Fibroblast of lung (primary cell): ENCODE data around the gene MTG2. TPM values are rescaled to one million over a fixed set of nuclear protein-coding genes. Genes with fewer than 3 reads are reported as not detected.

Source experiments
- DNase-seq, 2 donors: peaks; one replicate each; pipeline versions ENCODE4 v3.0.0 to v3.0.0-alpha.2; 2010; ENCODE audit warnings: low read depth in 2 of 2
- H2AFZ ChIP-seq: 2 replicates; pipeline ENCODE4 v1.5.1; 2012; ENCODE audit warnings: low read length, control low read depth, inconsistent platforms
- H3K27ac ChIP-seq: 2 replicates; pipeline ENCODE4 v1.5.1; 2011; ENCODE audit warnings: low read length, control low read depth; ENCODE audit not compliant: insufficient read depth
- H3K27me3 ChIP-seq: 2 replicates; pipeline ENCODE4 v1.5.1; 2011; ENCODE audit warnings: mild to moderate bottlenecking, low read length; ENCODE audit not compliant: control insufficient read depth, insufficient read depth
- H3K36me3 ChIP-seq: 2 replicates; pipeline ENCODE4 v1.5.1; 2011; ENCODE audit warnings: low read length; ENCODE audit not compliant: control insufficient read depth, insufficient read depth
- H3K4me1 ChIP-seq: 2 replicates; pipeline ENCODE4 v1.5.1; 2011; ENCODE audit warnings: low read length; ENCODE audit not compliant: control insufficient read depth, insufficient read depth; ENCODE audit errors: extremely low read depth
- H3K4me2 ChIP-seq: 2 replicates; pipeline ENCODE4 v1.5.1; 2011; ENCODE audit warnings: low read length, control low read depth; ENCODE audit not compliant: insufficient read depth; ENCODE audit errors: extremely low read depth
- H3K4me3 ChIP-seq, 4 experiments: fragments of 200-600 bp in 1 of 4; sonication (generic) in 1 of 4; replicated peaks in 1 of 4; 2 replicates each; pipeline ENCODE4 v1.5.1; 2011 to 2016; ENCODE audit warnings: low read length in 4 of 4, low read depth in 3 of 4, mild to moderate bottlenecking in 3 of 4, control low read depth in 2 of 4, inconsistent platforms in 1 of 4, mixed read lengths in 1 of 4; ENCODE audit not compliant: insufficient read depth in 1 of 4; ENCODE audit errors: control extremely low read depth in 1 of 4
- H3K79me2 ChIP-seq: 2 replicates; pipeline ENCODE4 v1.5.1; 2012; ENCODE audit warnings: mild to moderate bottlenecking, low read length, inconsistent platforms; ENCODE audit not compliant: control insufficient read depth, insufficient read depth
- H3K9ac ChIP-seq: 2 replicates; pipeline ENCODE4 v1.5.1; 2011; ENCODE audit warnings: mild to moderate bottlenecking, low read length, control low read depth; ENCODE audit not compliant: insufficient read depth
- H3K9me3 ChIP-seq: 2 replicates; pipeline ENCODE4 v1.5.1; 2012; ENCODE audit warnings: low read depth, low read length; ENCODE audit not compliant: control insufficient read depth, insufficient read depth
- H4K20me1 ChIP-seq: 2 replicates; pipeline ENCODE4 v1.5.1; 2011; ENCODE audit warnings: low read length; ENCODE audit not compliant: control insufficient read depth, insufficient read depth; ENCODE audit errors: extremely low read depth
- CTCF ChIP-seq, 2 donors: IDR thresholded peaks in 1 of 2; conservative IDR thresholded peaks in 1 of 2; 1 replicate in 1 of 2; 2 replicates in 1 of 2; pipeline ENCODE4 v1.5.1; 2011 to 2012; ENCODE audit warnings: low read length in 2 of 2, control low read depth in 1 of 2, inconsistent platforms in 1 of 2, low read depth in 1 of 2, mild to moderate bottlenecking in 1 of 2
- EZH2 ChIP-seq: IDR thresholded peaks from 2 replicates; pipeline ENCODE4 v1.5.1; 2012; ENCODE audit warnings: low read length, control low read depth, mild to moderate bottlenecking; ENCODE audit errors: missing control alignments
- polyA plus RNA-seq, 2 donors: library from polyadenylated mRNA; depleted of rRNA in 1 of 2; stranded (reverse) in 1 of 2; unstranded in 1 of 2; fragments of >200 nt; gene quantifications; 2 replicates each; pipeline ENCODE4 v1.2.1, GENCODE V29; 2011 to 2012; ENCODE audit warnings: missing spikeins in 1 of 2
- total RNA-seq: library from RNA; depleted of rRNA; stranded (reverse); fragments of >200 nt; gene quantifications from 2 replicates; pipeline ENCODE4 v1.2.1, GENCODE V29; 2014

The MTG2 gene
- total and polyA plus RNA-seq, 2 donors (not counting 1 experiment from before 2014, with no cell fraction given), result 16.5 to 17.5 TPM

- Histone ChIP-seq H3K36me3 (peaks cover 16% of the 10 kb centered on the region), H3K9ac (no peak overlapping the region), H3K4me2 (no peak overlapping the region), H3K27me3 (no peaks in the 10 kb centered on the region), H4K20me1 (no peaks in the 10 kb centered on the region), H3K4me3 (no peak overlapping the region), H2AFZ (no peak overlapping the region), H3K79me2 (no peaks in the 10 kb centered on the region), H3K4me1 (no peaks in the 10 kb centered on the region), H3K27ac (no peak overlapping the region), H3K9me3 (no peaks in the 10 kb centered on the region)
- TF ChIP-seq CTCF (conservative IDR thresholded peaks at IDR 0.05 in 1 of 2, IDR thresholded peaks at IDR 0.05 in 1 of 2; ENCODE audit: low read depth in 1 of 2, low read length in 2 of 2), result no peak
- TF ChIP-seq EZH2, result no peak
- DNase-seq, result no peak
Observed at GRCh38 chr20:62203378-62204030, 20.7 kb downstream of the MTG2 start.

GRCh38 chr20:62205618-62206387 is 23.0 kb downstream of the MTG2 start:
- Histone ChIP-seq H3K9ac (no peak overlapping the region), H4K20me1 (no peaks in the 10 kb centered on the region), H3K4me1 (no peaks in the 10 kb centered on the region), H3K36me3 (peaks cover 10% of the 10 kb centered on the region), H2AFZ (no peak overlapping the region), H3K9me3 (no peaks in the 10 kb centered on the region), H3K27ac (no peak overlapping the region), H3K4me2 (no peak overlapping the region), H3K79me2 (no peaks in the 10 kb centered on the region), H3K4me3 (no peak overlapping the region), H3K27me3 (peaks cover 14% of the 10 kb centered on the region)
- TF ChIP-seq CTCF (conservative IDR thresholded peaks at IDR 0.05 in 1 of 2, IDR thresholded peaks at IDR 0.05 in 1 of 2; ENCODE audit: low read depth in 1 of 2, low read length in 2 of 2) (no peak), EZH2 (no peak)
- DNase-seq, result no peak

- no peaks in the 10 kb centered on the region for H3K4me1 ChIP-seq
- H3K9me3 ChIP-seq, result no peaks in the 10 kb centered on the region
- TF ChIP-seq CTCF (conservative IDR thresholded peaks at IDR 0.05 in 1 of 2, IDR thresholded peaks at IDR 0.05 in 1 of 2; ENCODE audit: low read depth in 1 of 2, low read length in 2 of 2) (no peak), EZH2 (no peak)
- H3K27ac ChIP-seq, result no peak overlapping the region
- H3K4me3 ChIP-seq, result no peak overlapping the region
- no peak overlapping the region for H3K9ac ChIP-seq
- H3K27me3 ChIP-seq, result peaks cover 18% of the 10 kb centered on the region
- H3K79me2 ChIP-seq, result no peaks in the 10 kb centered on the region
- no peaks in the 10 kb centered on the region for H4K20me1 ChIP-seq
- H2AFZ ChIP-seq, result no peak overlapping the region
- no peak overlapping the region for H3K4me2 ChIP-seq
- peaks cover 5% of the 10 kb centered on the region for H3K36me3 ChIP-seq
- DNase-seq, result no peak
Observed at GRCh38 chr20:62206388-62206775, 23.6 kb downstream of the MTG2 start.
